Mesodermal cell (in vitro differentiated cells): Measurements from ENCODE around the gene CST5.
"Not testable (repeated sequence)": the region's sequence is repeated elsewhere in the genome, so short reads cannot be mapped to it uniquely, and the experiment has no call there.

Experiments used
- H3K27ac ChIP-seq: 2 replicates; pipeline ENCODE4 v1.7.0; 2013; ENCODE audit warnings: mild to moderate bottlenecking, low read depth, low read length, moderate library complexity; ENCODE audit not compliant: severe bottlenecking
- H3K36me3 ChIP-seq: 2 replicates; pipeline ENCODE4 v1.7.1; 2013; ENCODE audit warnings: mild to moderate bottlenecking, low read length, moderate library complexity; ENCODE audit not compliant: control insufficient read depth, insufficient read depth
- H3K4me1 ChIP-seq: one replicate; pipeline ENCODE4 v1.7.1; 2013; ENCODE audit warnings: mild to moderate bottlenecking, low read length; ENCODE audit not compliant: insufficient read depth, control insufficient read depth, poor library complexity, severe bottlenecking
- H3K4me3 ChIP-seq: 2 replicates; pipeline ENCODE4 v1.7.0; 2013; ENCODE audit warnings: low read length, control low read depth, mild to moderate bottlenecking; ENCODE audit not compliant: insufficient read depth, poor library complexity, severe bottlenecking; ENCODE audit errors: extremely low read depth
- H3K9me3 ChIP-seq: 2 replicates; pipeline ENCODE4 v1.7.1; 2013; ENCODE audit warnings: mild to moderate bottlenecking, low read length, moderate library complexity; ENCODE audit not compliant: control insufficient read depth
- WGBS, 2 experiments: methylation state at CpG; one replicate each; pipeline ENCODE4 v1.1.5; 2013; ENCODE audit warnings: missing lambda C conversion rate in 2 of 2; ENCODE audit not compliant: insufficient coverage in 2 of 2; 5-methylcytosine and 5-hydroxymethylcytosine counted together

Gene CST5

DNA sequence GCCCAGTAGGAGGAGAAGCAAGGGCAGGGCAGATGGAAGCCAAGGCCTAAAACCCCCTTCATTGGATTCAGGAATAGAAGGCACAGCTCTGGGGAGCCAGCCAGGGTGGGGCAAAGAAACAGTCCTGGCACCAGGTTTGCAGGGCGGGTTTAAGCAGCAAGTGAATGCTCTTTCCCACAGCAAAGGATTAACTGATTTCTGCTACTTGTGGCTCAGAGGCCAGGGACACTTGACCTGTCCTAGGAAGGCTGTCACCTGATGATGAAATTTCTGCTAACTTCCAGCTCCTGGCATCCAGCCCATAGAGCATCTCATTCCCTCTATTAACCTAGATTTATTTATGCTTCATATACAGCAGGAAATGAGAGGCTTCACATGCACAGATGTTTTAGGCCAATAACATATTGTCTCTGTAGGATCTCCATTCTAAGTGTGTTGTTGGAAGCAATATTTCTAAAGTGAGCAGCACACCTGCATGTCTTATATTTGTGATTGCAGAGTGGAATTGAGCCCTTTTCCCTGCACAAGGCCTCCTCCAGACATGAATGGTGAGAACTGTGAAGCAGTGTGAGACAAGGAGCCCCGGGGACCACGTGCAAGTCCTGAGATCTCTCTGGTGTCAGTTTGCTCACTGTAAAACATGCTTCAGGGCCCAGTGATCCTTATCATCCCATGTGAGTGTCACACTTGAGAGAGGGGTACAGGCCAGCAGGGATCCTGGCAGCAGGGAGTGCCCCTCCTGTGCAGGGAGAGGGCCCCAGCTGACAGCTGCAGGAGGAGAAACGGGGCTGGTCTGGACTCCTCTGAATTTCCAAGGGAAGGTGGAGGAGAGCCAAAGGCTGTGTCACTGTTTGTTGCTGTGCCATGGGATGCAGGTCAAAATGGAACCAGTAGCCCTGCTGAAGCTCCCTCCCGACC, 41.1 kb upstream of the CST5 start:
- WGBS, 2 experiments, result 74 to 89% methylated on average over 2 to 3 of the region's 5 CpGs
- H3K4me3 ChIP-seq, result no peak overlapping the region
- no peaks in the 10 kb centered on the region for H3K36me3 ChIP-seq
- H3K4me1 ChIP-seq, result no peaks in the 10 kb centered on the region
- no peak overlapping the region for H3K27ac ChIP-seq
- H3K9me3 ChIP-seq, result no peaks in the 10 kb centered on the region

DNA sequence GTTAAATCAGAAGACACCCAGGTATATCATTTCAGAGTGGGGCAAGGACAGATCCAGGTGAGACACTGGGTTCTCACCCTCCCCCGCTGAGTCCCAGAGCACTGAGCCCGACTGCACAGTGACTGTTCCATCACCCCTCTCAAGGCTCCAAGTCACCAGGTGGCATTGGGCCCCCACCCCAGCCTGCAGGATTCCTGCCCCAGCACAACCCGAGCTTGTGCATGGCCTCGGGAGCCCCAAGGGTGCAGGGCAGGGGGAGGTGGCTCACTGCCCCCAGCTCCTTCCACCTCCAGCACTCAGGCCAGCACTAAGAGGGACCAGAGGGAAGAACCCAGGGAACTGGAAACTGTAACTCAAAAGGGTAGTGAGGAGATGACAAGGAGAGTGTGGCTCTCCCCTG, 39.3 kb upstream of the CST5 start:
- no peak overlapping the region for H3K4me3 ChIP-seq
- H3K4me1 ChIP-seq, result no peaks in the 10 kb centered on the region
- 93 to 100% methylated on average over 2 of the region's 4 CpGs for WGBS, 2 experiments
- no peak overlapping the region for H3K27ac ChIP-seq
- H3K9me3 ChIP-seq, result no peaks in the 10 kb centered on the region
- H3K36me3 ChIP-seq, result no peaks in the 10 kb centered on the region

DNA sequence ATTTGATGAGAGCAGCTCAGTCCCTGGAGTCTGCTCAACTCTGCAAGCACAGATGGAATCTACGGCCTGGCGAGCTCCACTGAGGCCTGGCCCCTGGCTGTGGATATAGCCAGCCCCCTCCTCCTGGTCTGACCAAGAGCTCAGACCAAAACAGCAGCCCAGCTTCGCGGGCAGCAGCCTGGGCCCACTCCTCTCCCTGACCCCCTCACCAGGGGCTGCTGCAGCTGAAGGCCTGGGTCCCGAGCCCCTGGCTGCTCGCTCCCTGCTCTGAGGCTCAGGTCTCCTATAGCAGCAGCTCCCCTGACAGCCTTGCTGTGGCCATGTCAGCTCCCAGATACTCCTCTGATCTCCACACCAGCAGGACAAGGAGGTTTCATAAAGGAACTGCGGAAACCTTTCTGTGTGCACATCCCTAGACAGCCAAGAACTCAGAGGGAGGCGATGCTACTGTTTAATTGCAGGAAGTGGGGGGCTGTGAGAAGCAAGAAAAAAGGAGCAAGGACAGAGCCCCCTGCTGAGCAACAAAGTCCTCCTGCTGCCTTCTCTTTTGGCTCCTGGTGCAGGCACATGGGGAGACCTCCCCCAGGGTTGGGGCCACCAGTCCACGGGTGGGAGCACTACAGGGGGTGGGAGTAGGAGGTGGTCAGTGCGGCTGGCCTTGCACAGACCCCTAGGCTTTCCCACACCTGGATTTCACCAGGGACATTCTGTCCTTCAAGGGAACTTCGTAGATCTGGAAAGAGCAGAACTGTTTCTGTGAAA, 38.7 kb upstream of the CST5 start:
- WGBS, 2 experiments, result 75 to 83% methylated on average over 5 to 7 of the region's 11 CpGs

DNA sequence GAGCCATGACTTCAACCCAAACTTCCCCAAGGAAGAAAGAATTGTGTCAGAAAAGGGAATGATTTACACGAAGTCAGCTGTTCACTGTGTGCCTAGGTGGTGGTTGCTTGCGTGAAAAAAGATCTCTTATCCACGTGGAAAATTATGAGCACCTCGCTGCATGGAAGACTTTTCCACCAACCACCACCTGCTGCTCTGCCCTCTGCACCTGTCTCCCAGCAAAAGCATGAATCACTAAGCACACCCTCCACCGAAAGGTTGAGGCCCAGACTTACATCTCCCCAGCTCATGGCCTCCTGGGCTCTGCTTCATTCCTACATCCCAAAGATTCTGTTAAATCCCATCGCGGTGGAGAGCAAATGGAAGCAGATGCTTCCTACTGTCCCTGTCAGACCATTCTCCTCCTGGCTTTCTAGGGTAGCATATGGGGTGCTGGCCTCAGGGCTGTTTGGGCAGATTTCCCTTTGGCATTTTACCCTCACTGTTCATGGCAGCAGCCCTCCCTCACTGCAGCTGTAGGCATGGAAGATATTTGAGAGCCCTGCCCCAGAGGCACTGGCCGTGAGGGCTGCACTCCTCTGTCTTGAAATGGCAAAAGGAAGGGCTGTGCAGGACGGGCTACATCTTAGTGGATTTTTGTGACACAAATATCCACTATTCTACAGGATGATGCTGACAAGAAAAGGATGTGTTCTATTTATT, 37.6 kb upstream of the CST5 start:
- no peak overlapping the region for H3K27ac ChIP-seq
- no peaks in the 10 kb centered on the region for H3K4me1 ChIP-seq
- 79 to 83% methylated on average over 5 to 7 of the region's 9 CpGs for WGBS, 2 experiments
- no peak overlapping the region for H3K4me3 ChIP-seq
- no peaks in the 10 kb centered on the region for H3K36me3 ChIP-seq
- no peaks in the 10 kb centered on the region for H3K9me3 ChIP-seq

More for the DNA sequence above, 38.7 kb upstream of the CST5 start:
- no peaks in the 10 kb centered on the region for H3K36me3 ChIP-seq
- H3K9me3 ChIP-seq, result no peaks in the 10 kb centered on the region
- H3K4me1 ChIP-seq, result no peaks in the 10 kb centered on the region
- H3K27ac ChIP-seq, result no peak overlapping the region
- no peak overlapping the region for H3K4me3 ChIP-seq

DNA sequence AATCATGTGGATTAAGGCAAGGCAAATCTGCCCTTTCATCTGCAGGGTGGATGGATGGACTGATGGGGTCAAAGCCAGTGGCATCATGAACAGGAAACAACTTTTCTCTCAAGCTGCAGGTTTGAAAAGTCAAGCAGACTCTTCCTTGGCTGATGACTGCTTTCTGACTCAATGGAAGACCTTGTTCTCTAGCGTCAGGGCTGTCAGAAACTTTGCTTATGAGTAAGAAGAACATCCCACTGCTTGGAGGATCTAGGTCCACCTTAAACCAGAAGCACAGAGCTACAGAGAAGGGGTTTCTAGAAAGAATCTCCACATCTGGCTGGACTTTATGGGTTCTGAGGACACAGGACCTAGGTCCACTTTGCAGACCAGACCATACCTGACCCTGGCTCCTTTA, 36.3 kb upstream of the CST5 start:
- H3K36me3 ChIP-seq, result no peaks in the 10 kb centered on the region
- H3K27ac ChIP-seq, result no peak overlapping the region
- WGBS, 2 experiments, result 100% methylated on average over 1 of the region's 1 CpG
- H3K4me3 ChIP-seq, result no peak overlapping the region
- H3K4me1 ChIP-seq, result no peaks in the 10 kb centered on the region
- no peaks in the 10 kb centered on the region for H3K9me3 ChIP-seq

DNA sequence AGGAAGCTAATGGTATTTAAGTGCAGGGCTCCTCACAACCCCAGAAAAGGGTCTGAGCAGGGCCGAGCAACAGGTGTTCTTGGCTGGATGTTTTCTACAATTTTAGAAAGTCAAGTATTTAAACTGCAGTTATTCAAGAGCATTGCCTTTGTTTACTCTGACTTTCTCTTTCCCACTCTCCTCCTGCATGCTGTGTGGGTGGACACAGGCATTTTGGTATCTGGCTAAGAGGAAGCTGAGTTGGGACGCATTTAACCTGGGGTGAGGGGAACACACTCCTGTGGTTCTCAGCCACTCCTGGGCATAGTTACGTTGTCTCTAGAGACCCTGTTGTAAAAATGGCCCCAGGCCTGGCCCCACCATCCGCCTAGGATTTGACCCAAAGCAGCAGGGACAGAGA, 34.9 kb upstream of the CST5 start:
- 80 to 84% methylated on average over 1 to 3 of the region's 4 CpGs for WGBS, 2 experiments

DNA sequence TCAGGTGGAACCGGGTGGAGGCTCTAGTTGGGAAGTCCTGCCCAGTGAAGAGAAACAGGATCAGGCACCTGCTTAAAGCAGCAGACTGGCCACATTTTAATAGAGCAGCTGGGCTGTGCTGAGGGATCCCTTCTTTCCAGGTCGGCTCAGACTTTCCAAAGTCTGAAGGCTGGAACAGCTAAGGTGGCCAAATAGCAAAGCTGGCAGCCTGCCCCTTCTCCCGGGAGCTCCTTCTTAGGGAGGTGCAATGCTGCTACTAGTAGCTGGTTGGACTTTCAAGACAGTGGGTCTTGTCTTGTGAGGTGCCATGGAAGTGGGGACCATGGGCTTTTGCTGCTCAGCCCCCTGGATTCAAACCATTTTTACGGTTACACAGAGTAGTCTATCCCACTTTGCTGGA, 30.7 kb upstream of the CST5 start:
- H3K9me3 ChIP-seq, result no peaks in the 10 kb centered on the region
- no peak overlapping the region for H3K27ac ChIP-seq
- 84 to 93% methylated on average over 2 to 3 of the region's 4 CpGs for WGBS, 2 experiments
- no peaks in the 10 kb centered on the region for H3K36me3 ChIP-seq
- no peak overlapping the region for H3K4me3 ChIP-seq
- no peaks in the 10 kb centered on the region for H3K4me1 ChIP-seq

More for the DNA sequence above, 34.9 kb upstream of the CST5 start:
- H3K9me3 ChIP-seq, H3K4me3 ChIP-seq, H3K27ac ChIP-seq, H3K4me1 ChIP-seq, H3K36me3 ChIP-seq: not testable (repeated sequence)

DNA sequence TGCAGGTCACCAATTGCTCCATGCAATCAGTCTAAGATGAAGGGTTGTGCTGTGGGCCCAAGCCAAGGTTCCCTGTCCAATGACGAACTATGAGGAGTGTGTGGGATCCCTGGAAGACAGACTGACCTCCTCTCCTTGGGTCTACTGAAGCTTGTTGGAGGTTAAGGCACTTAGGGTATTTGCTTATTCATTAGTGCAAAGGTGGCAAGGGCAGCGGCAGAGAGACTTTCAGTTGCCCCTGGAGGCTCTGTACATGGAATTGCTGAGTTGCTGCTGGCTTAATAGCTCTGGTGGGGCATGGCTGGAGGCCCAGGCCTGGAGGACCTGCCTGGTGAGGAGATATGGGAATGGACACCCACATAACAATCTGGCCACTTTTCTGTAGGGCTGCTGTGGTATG, 29.8 kb upstream of the CST5 start:
- 93 to 94% methylated on average over 2 of the region's 2 CpGs for WGBS, 2 experiments
- H3K4me3 ChIP-seq, result no peak overlapping the region
- H3K36me3 ChIP-seq, result no peaks in the 10 kb centered on the region
- no peaks in the 10 kb centered on the region for H3K4me1 ChIP-seq
- H3K27ac ChIP-seq, result no peak overlapping the region
- H3K9me3 ChIP-seq, result no peaks in the 10 kb centered on the region

DNA sequence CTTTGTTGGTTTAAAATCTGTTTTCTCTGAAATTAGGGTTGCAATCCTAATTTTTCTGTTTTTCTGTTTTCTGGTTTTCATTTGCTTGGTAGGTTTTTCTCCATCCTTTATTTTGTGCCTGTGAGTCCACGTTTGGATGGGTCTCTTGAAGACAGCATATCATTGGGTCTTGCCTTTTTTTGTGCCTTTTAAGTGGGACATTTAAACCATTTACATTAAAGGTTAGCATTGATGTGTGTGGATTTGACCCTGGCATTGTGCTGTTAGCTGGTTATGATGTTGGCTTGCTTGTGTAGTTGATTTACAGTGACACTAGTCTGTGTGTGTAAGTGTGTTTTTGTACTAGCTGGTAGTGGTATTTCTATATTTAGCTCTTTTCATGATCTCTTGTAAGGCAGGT, 28.0 kb upstream of the CST5 start:
- Histone ChIP-seq H3K4me1 (no peaks in the 10 kb centered on the region), H3K36me3 (no peaks in the 10 kb centered on the region), H3K9me3 (no peaks in the 10 kb centered on the region), H3K4me3 (no peak overlapping the region), H3K27ac (no peak overlapping the region)
- WGBS, 2 experiments, result 80 to 100% methylated on average over 1 of the region's 1 CpG

DNA sequence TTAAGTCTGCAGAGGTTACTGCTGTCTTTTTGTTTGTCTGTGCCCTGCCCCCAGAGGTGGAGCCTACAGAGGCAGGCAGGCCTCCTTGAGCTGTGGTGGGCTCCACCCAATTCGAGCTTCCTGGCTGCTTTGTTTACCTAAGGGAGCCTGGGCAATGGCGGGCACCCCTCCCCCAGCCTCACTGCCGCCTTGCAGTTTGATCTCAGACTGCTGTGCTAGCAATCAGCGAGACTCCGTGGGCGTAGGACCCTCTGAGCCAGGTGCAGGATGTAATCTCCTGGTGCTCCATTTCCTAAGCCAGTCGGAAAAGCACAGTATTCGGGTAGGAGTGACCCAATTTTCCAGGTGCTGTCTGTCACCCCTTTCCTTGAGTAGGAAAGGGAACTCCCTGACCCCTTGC, 22.8 kb upstream of the CST5 start:
- H3K4me1 ChIP-seq, H3K36me3 ChIP-seq, H3K27ac ChIP-seq, H3K4me3 ChIP-seq, H3K9me3 ChIP-seq: not testable (repeated sequence)
- 73 to 79% methylated on average over 5 of the region's 8 CpGs for WGBS, 2 experiments
